ENCODE data around the gene ADCY2. TPM values are rescaled to one million over a fixed set of nuclear protein-coding genes. Genes with fewer than 3 reads are reported as not detected.

The ADCY2 gene
- total and polyA plus RNA-seq, 2 of the 13 experiments (the other 11 are each of a cell fraction or from before 2014, with no cell fraction given): not detected

DNA sequence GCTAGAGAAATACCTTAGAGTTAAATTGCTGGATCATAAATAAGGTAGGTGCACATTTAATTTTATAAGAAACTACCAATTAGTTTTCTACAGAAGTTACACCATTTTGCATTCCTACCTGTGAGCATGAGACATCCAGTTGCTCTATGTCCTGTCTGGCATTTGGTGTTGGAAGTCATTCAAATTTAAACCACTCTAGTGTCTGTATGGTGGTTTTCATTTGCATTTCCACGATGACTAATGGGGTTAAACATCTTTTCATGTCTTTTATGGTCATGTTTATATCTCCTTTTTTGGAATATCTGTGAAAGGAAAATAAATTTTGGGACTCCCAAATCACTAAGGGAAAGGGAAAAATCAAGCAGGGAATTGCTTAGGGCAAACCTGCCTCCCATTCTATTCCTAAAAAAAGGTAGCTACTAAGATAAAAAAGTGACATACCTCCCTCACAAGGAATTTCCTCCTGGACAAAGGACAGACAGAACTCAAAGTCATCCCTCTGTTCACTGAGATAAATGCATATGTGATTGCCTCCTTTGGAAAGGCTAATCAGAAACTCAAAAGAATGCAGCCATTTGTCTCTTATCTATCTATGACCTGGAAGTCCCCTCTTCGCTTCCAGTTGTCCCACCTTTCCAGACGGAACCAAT is 31.6 kb upstream of the ADCY2 start (continued):
- TF ChIP-seq DNMT3B (CRISPR knock-in tag; conservative IDR thresholded peaks at IDR 0.05) (no peak), WIZ (CRISPR knock-in tag; IDR thresholded peaks at IDR 0.05) (no peak), HES4 (CRISPR knock-in tag; IDR thresholded peaks at IDR 0.05; ENCODE audit: borderline replicate concordance) (no peak), TGIF2 (CRISPR knock-in tag; IDR thresholded peaks at IDR 0.05) (no peak), ZNF670 (CRISPR knock-in tag; IDR thresholded peaks at IDR 0.05; ENCODE audit: borderline replicate concordance) (no peak), FOXC1 (CRISPR knock-in tag; IDR thresholded peaks at IDR 0.05; ENCODE audit: borderline replicate concordance) (no peak)
- TF ChIP-seq, protein P1, sequence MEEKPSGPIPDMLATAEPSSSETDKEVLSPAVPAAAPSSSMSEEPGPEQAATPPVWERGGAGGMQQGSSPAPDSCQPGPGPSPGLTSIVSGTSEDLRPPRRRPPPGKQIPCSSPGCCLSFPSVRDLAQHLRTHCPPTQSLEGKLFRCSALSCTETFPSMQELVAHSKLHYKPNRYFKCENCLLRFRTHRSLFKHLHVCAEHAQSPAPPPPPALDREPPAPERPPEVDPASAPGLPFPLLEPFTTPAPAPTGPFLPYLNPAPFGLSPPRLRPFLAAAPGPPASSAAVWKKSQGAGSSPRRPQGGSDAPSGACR (CRISPR knock-in tag; IDR thresholded peaks at IDR 0.05): no peak

GRCh38 chr5:7367780-7368179 is 28.2 kb upstream of the ADCY2 start:
- Histone ChIP-seq H3K27me3 (ENCODE audit: control insufficient read depth in 1 of 2, insufficient read depth in 2 of 2, low read length in 2 of 2) (no peaks in the 10 kb centered on the region; a peak in 1 of 5 replicates), H3K27ac (ENCODE audit: extremely low read length, insufficient read depth, low read length) (no peak overlapping the region), H3K4me1 (ENCODE audit: insufficient read depth, low read length) (no peaks in the 10 kb centered on the region), H3K36me3 (replicated peaks in 1 of 2; ENCODE audit: control insufficient read depth in 1 of 2, insufficient read depth in 2 of 2, low read length in 2 of 2) (no peaks in the 10 kb centered on the region), H3K4me3 (replicated peaks in 1 of 3; ENCODE audit: insufficient read depth in 1 of 3, low read depth in 2 of 3, low read length in 3 of 3) (no peak overlapping the region), H3K9me3 (ENCODE audit: low read length) (peaks cover 3% of the 10 kb centered on the region; the same call in 1 of the 2 replicates), H3K9ac (ENCODE audit: insufficient read depth, low read depth, low read length) (no peak overlapping the region), H2AFZ (ENCODE audit: low read length) (no peak overlapping the region), H3K4me2 (ENCODE audit: low read depth, low read length) (no peak overlapping the region), H3K79me2 (ENCODE audit: insufficient read depth, low read length) (no peaks in the 10 kb centered on the region), H4K20me1 (ENCODE audit: insufficient read depth, low read length) (no peaks in the 10 kb centered on the region)
- ATAC-seq: no peak
- POLR2A ChIA-PET: no interaction called here
- intact Hi-C loops (cut with micrococcal nuclease; ENCODE audit: unreplicated experiment): no loop called here
- DNase-seq (ENCODE audit: low spot score): no peak
- BruUV-seq (replicated peaks): no TSS peak
- FAIRE-seq: no peak
- in situ Hi-C loops (cut with HindIII; ENCODE audit: extremely low pct_ligation_motif_present, low pct_unique_long_range_greater_than_20kb): no loop called here
- TF ChIP-seq MAFK (conservative IDR thresholded peaks at IDR 0.05 in 1 of 2, IDR thresholded peaks at IDR 0.05 in 1 of 2; ENCODE audit: low read length in 2 of 2) (peak in 1 of 2 experiments; percentile 44; a peak in 2 of 4 replicates), ATF7 (IDR thresholded peaks at IDR 0.05) (peak; percentile 90), ATF7 (CRISPR knock-in tag; IDR thresholded peaks at IDR 0.05) (no peak), CREB1 (IDR thresholded peaks at IDR 0.05) (peak; percentile 88), CREB1 (CRISPR knock-in tag; IDR thresholded peaks at IDR 0.05) (no peak)
- TF ChIP-seq, protein P2, sequence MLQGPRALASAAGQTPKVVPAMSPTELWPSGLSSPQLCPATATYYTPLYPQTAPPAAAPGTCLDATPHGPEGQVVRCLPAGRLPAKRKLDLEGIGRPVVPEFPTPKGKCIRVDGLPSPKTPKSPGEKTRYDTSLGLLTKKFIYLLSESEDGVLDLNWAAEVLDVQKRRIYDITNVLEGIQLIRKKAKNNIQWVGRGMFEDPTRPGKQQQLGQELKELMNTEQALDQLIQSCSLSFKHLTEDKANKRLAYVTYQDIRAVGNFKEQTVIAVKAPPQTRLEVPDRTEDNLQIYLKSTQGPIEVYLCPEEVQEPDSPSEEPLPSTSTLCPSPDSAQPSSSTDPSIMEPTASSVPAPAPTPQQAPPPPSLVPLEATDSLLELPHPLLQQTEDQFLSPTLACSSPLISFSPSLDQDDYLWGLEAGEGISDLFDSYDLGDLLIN (CRISPR knock-in tag; IDR thresholded peaks at IDR 0.05; ENCODE audit: borderline replicate concordance): no peak
- WGBS (ENCODE audit: low lambda C conversion rate): 8% methylated on average over 4 of the region's 4 CpGs
- CTCF ChIA-PET (ENCODE audit: low intra/inter-chr PET ratio, low total read pairs): no interaction called here
